Vagina (tissue), 2 donors: ENCODE measurements around the gene GPR161. TPM values are rescaled to one million over a fixed set of nuclear protein-coding genes. Genes with fewer than 3 reads are reported as not detected.
A peak's percentile ranks its signal among the peaks of the same experiment; 100 is the strongest.

Experiments used
- DNase-seq, 2 donors: peaks; one replicate each; pipeline ENCODE4 v3.0.0-alpha.2; 2017; ENCODE audit errors: extremely low spot score in 2 of 2
- H3K27ac ChIP-seq: fragments of 200-600 bp; sonication (generic); one replicate; pipeline ENCODE4 v1.5.1; 2019
- H3K27me3 ChIP-seq: fragments of 200-600 bp; sonication (generic); one replicate; pipeline ENCODE4 v1.5.1; 2019
- H3K36me3 ChIP-seq, 2 donors: fragments of 200-600 bp; sonication (generic); one replicate each; pipeline ENCODE4 v1.5.1; 2017 to 2019
- H3K4me1 ChIP-seq: fragments of 200-600 bp; sonication (generic); one replicate; pipeline ENCODE4 v1.5.1; 2019
- H3K4me3 ChIP-seq, 2 donors: fragments of 200-600 bp; sonication (generic); 1 replicate in 1 of 2; 2 replicates in 1 of 2; pipeline ENCODE4 v1.5.1; 2016 to 2019
- H3K9me3 ChIP-seq: fragments of 200-600 bp; sonication (generic); one replicate; pipeline ENCODE4 v1.5.1; 2019
- POLR2A ChIP-seq, 2 donors: fragments of 450-650 bp; IDR thresholded peaks; one replicate each; pipeline ENCODE4 v1.6.1; 2017; ENCODE audit warnings: antibody characterized with exemption in 2 of 2, mild to moderate bottlenecking in 2 of 2, moderate library complexity in 2 of 2
- POLR2AphosphoS5 ChIP-seq, 2 donors: sonication (generic); formaldehyde crosslinking; IDR thresholded peaks; one replicate each; pipeline ENCODE4 v1.9.0; 2017; ENCODE audit warnings: antibody characterized with exemption in 2 of 2, mild to moderate bottlenecking in 2 of 2, low read depth in 1 of 2; ENCODE audit not compliant: insufficient read depth in 1 of 2
- intact Hi-C: fragments of 100-400 bp; cut with DNase I; formaldehyde crosslinking; loops from one replicate; pipeline ENCODE4 v1.15.1; 2023
- total RNA-seq: library from RNA; depleted of rRNA; stranded (reverse); fragments of >200 nt; gene quantifications from one replicate; pipeline ENCODE4 v1.2.3, GENCODE V29; 2016
- TF ChIP-seq, protein P1 (sequence below), 3 experiments: fragments of 450-650 bp in 2 of 3; fragments of 200-600 bp in 1 of 3; sonication (generic) in 1 of 3; IDR thresholded peaks; one replicate each; pipeline ENCODE4 v1.5.1; 2017 to 2019; ENCODE audit warnings: antibody characterized with exemption in 3 of 3, mild to moderate bottlenecking in 2 of 3, moderate library complexity in 2 of 3

The GPR161 gene
- total RNA-seq, 1 donor from 2014 or later: 15.7 TPM

DNA sequence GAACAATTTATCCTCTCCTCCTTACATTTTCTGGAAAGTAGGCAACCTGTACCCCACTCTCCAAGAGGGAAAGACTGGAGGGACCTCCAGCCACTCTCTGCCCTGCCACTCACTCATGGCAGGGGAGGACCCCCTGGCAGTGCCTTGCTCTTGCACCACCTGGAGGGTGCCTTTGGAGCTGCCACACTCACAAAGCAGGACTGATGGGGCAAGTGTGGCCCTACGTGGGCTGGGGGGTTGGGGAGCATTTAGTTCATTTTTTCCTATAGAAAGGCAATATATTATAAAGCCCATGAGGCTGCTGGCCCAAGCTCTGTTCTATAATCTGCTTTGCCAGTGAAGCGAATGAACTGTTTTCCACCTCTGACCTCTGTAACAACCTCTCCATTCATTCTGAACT, 50.3 kb downstream of the GPR161 start:
- DNase-seq: no peak
- Histone ChIP-seq H3K4me1 (peaks cover 18% of the 10 kb centered on the region), H3K36me3 (no peaks in the 10 kb centered on the region), H3K27me3 (no peaks in the 10 kb centered on the region), H3K27ac (peak overlapping the region; percentile 61), H3K9me3 (no peaks in the 10 kb centered on the region), H3K4me3 (no peak overlapping the region)
- no peak for TF ChIP-seq POLR2AphosphoS5 (IDR thresholded peaks at IDR 0.05; ENCODE audit: insufficient read depth in 1 of 2, low read depth in 1 of 2)
- intact Hi-C loops: loop anchor here (10.0 kb wide), 1 partner anchor 48 kb away; the partner anchor contains the start of gene GPR161

GRCh38 chr1:168085401-168085872, 51.3 kb downstream of the GPR161 start:
- intact Hi-C loops: loop anchor here (10.0 kb wide), 1 partner anchor 49 kb away; the partner anchor contains the start of gene GPR161
- peaks cover 18% of the 10 kb centered on the region for H3K4me1 ChIP-seq

DNA sequence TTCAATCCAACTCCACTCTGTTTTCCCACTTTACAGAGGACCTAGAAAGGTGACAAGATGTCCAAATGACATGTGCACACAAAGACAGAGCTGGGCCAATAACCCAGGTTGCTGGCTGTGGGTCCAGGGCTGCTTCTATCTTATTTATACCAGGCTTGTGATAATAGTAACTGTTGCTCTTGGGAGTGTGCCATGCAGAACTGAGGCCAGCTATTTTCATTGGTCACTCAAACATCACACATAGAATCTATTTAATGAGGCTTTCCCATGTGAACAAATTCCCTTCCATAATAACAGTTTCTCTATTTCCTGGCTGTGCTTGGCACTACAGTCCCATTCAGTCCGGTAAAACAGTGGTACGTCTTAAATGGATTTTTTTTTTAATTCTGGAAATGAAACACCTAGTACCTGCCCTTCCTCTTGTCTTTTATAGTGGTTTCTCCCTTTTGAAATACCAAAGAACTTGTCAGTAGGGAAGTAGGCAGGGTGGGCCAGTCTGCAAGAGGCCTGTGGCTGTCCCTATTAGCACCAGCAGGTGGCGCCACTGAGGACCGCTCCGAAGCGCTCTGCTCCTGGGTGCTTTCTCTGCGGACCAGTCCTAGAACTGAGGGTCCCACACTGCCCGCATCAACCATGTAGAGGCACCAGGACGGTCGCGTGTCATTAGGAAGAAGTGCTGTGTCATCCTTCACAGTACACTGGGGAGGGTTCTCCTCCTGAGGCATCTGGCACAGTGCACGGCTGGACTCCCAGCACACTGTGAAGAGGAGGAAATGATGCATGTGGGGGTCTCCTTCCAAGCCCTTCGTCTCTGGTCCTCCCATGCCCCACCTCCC, 52.1 kb downstream of the GPR161 start:
- Histone ChIP-seq H3K36me3 (no peaks in the 10 kb centered on the region), H3K9me3 (no peaks in the 10 kb centered on the region), H3K4me1 (peaks cover 18% of the 10 kb centered on the region), H3K27me3 (no peaks in the 10 kb centered on the region), H3K27ac (peak overlapping the region; percentile 61), H3K4me3 (no peak overlapping the region)
- TF ChIP-seq POLR2AphosphoS5 (IDR thresholded peaks at IDR 0.05; ENCODE audit: insufficient read depth in 1 of 2, low read depth in 1 of 2) (no peak), POLR2A (IDR thresholded peaks at IDR 0.05) (no peak)
- TF ChIP-seq, protein P1, sequence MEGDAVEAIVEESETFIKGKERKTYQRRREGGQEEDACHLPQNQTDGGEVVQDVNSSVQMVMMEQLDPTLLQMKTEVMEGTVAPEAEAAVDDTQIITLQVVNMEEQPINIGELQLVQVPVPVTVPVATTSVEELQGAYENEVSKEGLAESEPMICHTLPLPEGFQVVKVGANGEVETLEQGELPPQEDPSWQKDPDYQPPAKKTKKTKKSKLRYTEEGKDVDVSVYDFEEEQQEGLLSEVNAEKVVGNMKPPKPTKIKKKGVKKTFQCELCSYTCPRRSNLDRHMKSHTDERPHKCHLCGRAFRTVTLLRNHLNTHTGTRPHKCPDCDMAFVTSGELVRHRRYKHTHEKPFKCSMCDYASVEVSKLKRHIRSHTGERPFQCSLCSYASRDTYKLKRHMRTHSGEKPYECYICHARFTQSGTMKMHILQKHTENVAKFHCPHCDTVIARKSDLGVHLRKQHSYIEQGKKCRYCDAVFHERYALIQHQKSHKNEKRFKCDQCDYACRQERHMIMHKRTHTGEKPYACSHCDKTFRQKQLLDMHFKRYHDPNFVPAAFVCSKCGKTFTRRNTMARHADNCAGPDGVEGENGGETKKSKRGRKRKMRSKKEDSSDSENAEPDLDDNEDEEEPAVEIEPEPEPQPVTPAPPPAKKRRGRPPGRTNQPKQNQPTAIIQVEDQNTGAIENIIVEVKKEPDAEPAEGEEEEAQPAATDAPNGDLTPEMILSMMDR (IDR thresholded peaks at IDR 0.05): peak; percentile 46 to 78 (median 60)
- intact Hi-C loops: loop anchor here (10.0 kb wide), 1 partner anchor 50 kb away; the partner anchor contains the start of gene GPR161
- DNase-seq: peak in 1 of 2 donors; percentile 85

More at GRCh38 chr1:168085401-168085872, 51.3 kb downstream of the GPR161 start:
- peak in 1 of 2 donors; percentile 90 for DNase-seq
- no peaks in the 10 kb centered on the region for H3K36me3 ChIP-seq
- TF ChIP-seq POLR2A (IDR thresholded peaks at IDR 0.05): no peak
- peak in 1 of 2 donors; percentile 48 for TF ChIP-seq POLR2AphosphoS5 (IDR thresholded peaks at IDR 0.05; ENCODE audit: insufficient read depth in 1 of 2, low read depth in 1 of 2)
- no peaks in the 10 kb centered on the region for H3K9me3 ChIP-seq
- H3K27ac ChIP-seq: peak overlapping the region; percentile 61
- H3K4me3 ChIP-seq: no peak overlapping the region
- no peaks in the 10 kb centered on the region for H3K27me3 ChIP-seq

DNA sequence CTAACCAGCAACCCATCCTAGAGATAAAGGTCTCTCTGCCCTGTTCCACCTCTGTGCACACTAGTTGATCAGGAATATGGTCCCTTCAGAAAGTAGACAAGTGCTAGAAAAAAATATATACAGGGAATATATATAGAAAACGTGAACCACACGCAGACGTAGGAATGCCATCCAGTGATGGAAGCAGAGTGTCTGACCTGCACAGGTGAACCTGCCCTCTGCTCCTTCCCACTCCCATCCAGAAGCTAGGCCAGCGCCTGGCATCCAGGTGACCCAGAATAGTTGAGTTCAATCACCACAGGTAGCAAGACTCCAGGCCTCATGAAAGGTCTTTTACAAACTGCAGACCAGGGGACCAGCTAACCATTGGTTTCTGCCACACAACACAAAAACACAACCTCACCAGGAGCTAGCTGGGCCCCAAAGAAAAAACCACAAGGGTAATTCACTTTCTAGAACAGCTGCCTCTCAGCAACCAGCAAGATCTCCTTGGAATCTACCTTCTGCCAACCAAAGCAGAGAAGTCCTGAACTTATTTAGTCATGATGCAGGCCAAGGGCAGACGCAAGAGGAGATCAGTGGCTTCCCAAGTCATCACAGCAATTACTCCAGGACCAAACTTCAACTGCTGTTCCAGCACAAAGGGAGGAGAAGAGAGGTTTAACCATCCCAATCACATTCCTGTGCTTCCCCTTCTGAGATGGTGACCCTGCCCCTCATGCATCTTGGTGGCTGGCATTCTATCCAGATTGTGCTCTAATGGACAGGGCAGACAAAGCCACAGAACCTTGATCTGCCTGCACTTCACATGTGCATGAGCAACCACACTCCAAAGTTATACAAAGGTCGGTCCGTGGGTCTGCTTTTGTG, 53.0 kb downstream of the GPR161 start:
- Histone ChIP-seq H3K36me3 (no peaks in the 10 kb centered on the region), H3K4me3 (no peak overlapping the region), H3K4me1 (peaks cover 18% of the 10 kb centered on the region), H3K27ac (no peak overlapping the region), H3K27me3 (no peaks in the 10 kb centered on the region), H3K9me3 (no peaks in the 10 kb centered on the region)
- DNase-seq: no peak
- intact Hi-C loops: loop anchor here (10.0 kb wide), 1 partner anchor 51 kb away; the partner anchor contains the start of gene GPR161
- TF ChIP-seq POLR2A (IDR thresholded peaks at IDR 0.05) (no peak), POLR2AphosphoS5 (IDR thresholded peaks at IDR 0.05; ENCODE audit: insufficient read depth in 1 of 2, low read depth in 1 of 2) (no peak)
- TF ChIP-seq, protein P1 (IDR thresholded peaks at IDR 0.05): no peak

GRCh38 chr1:168082008-168082876, 54.5 kb downstream of the GPR161 start:
- peaks cover 18% of the 10 kb centered on the region for H3K4me1 ChIP-seq
- DNase-seq: peak in 1 of 2 donors; percentile 88
- intact Hi-C loops: loop anchor here (10.0 kb wide), 1 partner anchor 53 kb away; the partner anchor contains the start of gene GPR161
- H3K27me3 ChIP-seq: no peaks in the 10 kb centered on the region
- H3K4me3 ChIP-seq: no peak overlapping the region
- peak overlapping the region; percentile 36 for H3K27ac ChIP-seq
- TF ChIP-seq POLR2A (IDR thresholded peaks at IDR 0.05): no peak
- TF ChIP-seq, protein P1 (IDR thresholded peaks at IDR 0.05): peak; percentile 8 to 65 (median 63)
- no peaks in the 10 kb centered on the region for H3K36me3 ChIP-seq
- no peaks in the 10 kb centered on the region for H3K9me3 ChIP-seq
